Colonic mucosa (tissue), 4 donors: ENCODE measurements around the gene LRRN2. TPM values are rescaled to one million over a fixed set of nuclear protein-coding genes. Genes with fewer than 3 reads are reported as not detected.

Experiments
- DNase-seq: peaks from one replicate; pipeline ENCODE4 v3.0.0-alpha.2; 2020
- H3K27ac ChIP-seq: fragments of 200-600 bp; one replicate; pipeline ENCODE4 v1.8.0; 2021
- H3K27me3 ChIP-seq: fragments of 200-600 bp; one replicate; pipeline ENCODE4 v1.8.0; 2021
- H3K36me3 ChIP-seq: fragments of 200-600 bp; one replicate; pipeline ENCODE4 v1.8.0; 2021
- H3K4me1 ChIP-seq: fragments of 200-600 bp; one replicate; pipeline ENCODE4 v1.8.0; 2021; ENCODE audit warnings: mild to moderate bottlenecking
- H3K4me3 ChIP-seq: fragments of 200-600 bp; one replicate; pipeline ENCODE4 v1.8.0; 2021
- H3K9ac ChIP-seq, 2 donors: one replicate each; pipeline ENCODE4 v1.7.0; 2013; ENCODE audit warnings: control low read depth in 2 of 2, low read depth in 2 of 2, low read length in 2 of 2
- H3K9me3 ChIP-seq: fragments of 200-600 bp; one replicate; pipeline ENCODE4 v1.8.0; 2021
- intact Hi-C: fragments of 100-400 bp; cut with DNase I; formaldehyde crosslinking; loops from one replicate; pipeline ENCODE4 v1.14.1; 2022
- total RNA-seq, 2 donors: library from RNA; stranded (reverse); fragmentation: NEBNext Ultra II Directional in 1 of 2; extraction: Animal tissue kit (Norgen Biotek cat#: 25700) in 1 of 2; gene quantifications; one replicate each; pipeline ENCODE4 v1.2.1, GENCODE V29; 2021
- TF ChIP-seq, protein P1 (sequence below): fragments of 200-600 bp; IDR thresholded peaks from one replicate; pipeline ENCODE4 v1.8.0; 2022; ENCODE audit warnings: antibody characterized with exemption, mild to moderate bottlenecking
- donor health status: healthy.
- donor health status: DM: no; HTN: no; CAD: no.
- donor health status: DM: no; HTN: no; CAD: no.

The LRRN2 gene
- total RNA-seq, 2 donors from 2014 or later = 13.1 to 13.9 TPM

DNA sequence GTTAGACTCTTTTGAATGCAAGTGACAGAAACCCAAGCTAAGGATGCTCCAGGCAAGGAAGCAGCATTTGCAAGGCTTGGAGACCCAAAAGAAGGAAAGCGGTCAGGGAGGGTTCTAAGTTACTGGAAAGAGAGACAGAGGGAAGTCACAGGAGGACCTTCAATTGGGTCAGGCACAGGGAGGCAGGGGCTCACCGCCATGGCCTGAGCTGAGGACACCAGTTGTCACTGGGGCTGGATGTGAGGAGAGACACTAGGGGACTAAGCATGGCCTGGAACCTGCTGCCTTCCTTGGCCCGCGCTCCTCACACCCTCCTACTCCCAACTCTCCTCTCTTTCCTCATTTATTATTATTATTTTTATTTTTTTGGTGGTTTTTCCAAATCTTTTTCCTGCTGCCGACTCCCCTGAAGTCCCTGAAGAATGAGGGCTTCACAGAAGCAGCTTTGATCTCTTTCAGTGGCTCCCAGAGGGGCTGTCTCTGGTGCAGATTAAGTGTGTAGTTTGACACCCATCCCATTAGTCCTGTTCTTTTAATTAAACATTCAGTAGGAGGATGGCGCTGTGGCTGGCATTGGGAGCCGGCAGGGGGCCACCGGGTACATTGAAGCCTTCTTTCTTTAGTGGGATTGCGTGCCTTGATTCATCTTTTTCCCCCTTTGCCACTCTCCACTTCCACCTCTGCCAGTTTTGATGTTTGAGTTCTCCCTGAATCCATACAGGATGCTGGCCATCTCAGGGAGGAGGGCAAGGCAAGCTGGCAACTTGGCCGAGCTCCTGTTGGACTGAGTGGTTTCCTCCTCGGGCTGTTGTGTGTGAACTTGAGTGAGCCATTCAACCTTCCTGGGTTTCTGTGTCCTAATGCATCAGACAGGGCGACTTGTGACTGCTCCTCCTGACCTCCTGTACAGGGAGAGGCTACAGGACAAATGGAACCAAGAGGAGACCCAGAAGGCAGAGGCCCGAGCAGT, 110.0 kb downstream of the LRRN2 start:
- Histone ChIP-seq H3K9me3 (no peaks in the 10 kb centered on the region), H3K36me3 (no peaks in the 10 kb centered on the region), H3K27me3 (no peaks in the 10 kb centered on the region), H3K4me1 (peaks cover 3% of the 10 kb centered on the region), H3K4me3 (no peak overlapping the region), H3K27ac (no peak overlapping the region), H3K9ac (no peak overlapping the region)
- TF ChIP-seq, protein P1, sequence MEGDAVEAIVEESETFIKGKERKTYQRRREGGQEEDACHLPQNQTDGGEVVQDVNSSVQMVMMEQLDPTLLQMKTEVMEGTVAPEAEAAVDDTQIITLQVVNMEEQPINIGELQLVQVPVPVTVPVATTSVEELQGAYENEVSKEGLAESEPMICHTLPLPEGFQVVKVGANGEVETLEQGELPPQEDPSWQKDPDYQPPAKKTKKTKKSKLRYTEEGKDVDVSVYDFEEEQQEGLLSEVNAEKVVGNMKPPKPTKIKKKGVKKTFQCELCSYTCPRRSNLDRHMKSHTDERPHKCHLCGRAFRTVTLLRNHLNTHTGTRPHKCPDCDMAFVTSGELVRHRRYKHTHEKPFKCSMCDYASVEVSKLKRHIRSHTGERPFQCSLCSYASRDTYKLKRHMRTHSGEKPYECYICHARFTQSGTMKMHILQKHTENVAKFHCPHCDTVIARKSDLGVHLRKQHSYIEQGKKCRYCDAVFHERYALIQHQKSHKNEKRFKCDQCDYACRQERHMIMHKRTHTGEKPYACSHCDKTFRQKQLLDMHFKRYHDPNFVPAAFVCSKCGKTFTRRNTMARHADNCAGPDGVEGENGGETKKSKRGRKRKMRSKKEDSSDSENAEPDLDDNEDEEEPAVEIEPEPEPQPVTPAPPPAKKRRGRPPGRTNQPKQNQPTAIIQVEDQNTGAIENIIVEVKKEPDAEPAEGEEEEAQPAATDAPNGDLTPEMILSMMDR = no peak
- intact Hi-C loops = no loop called here
- DNase-seq = no peak

DNA sequence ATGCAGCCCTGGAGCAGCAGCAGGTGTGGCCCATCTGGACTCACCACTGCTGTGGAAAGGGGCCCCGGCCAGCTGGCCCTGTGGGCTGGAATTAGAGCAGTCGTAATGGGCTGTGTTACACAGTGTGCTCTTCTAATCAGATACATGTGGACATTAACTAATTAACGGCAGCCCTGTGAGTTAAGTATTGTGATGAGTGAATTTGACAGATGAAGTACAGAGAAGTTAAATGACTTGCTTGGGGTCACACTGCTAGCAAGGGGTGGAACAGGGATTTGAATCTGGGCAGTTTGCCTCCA, 110.7 kb downstream of the LRRN2 start:
- Histone ChIP-seq H3K9ac (no peak overlapping the region), H3K27me3 (no peaks in the 10 kb centered on the region), H3K4me1 (peaks cover 3% of the 10 kb centered on the region), H3K4me3 (no peak overlapping the region), H3K27ac (no peak overlapping the region), H3K36me3 (no peaks in the 10 kb centered on the region), H3K9me3 (no peaks in the 10 kb centered on the region)
- DNase-seq = no peak
- TF ChIP-seq, protein P1 = no peak
- intact Hi-C loops = no loop called here

DNA sequence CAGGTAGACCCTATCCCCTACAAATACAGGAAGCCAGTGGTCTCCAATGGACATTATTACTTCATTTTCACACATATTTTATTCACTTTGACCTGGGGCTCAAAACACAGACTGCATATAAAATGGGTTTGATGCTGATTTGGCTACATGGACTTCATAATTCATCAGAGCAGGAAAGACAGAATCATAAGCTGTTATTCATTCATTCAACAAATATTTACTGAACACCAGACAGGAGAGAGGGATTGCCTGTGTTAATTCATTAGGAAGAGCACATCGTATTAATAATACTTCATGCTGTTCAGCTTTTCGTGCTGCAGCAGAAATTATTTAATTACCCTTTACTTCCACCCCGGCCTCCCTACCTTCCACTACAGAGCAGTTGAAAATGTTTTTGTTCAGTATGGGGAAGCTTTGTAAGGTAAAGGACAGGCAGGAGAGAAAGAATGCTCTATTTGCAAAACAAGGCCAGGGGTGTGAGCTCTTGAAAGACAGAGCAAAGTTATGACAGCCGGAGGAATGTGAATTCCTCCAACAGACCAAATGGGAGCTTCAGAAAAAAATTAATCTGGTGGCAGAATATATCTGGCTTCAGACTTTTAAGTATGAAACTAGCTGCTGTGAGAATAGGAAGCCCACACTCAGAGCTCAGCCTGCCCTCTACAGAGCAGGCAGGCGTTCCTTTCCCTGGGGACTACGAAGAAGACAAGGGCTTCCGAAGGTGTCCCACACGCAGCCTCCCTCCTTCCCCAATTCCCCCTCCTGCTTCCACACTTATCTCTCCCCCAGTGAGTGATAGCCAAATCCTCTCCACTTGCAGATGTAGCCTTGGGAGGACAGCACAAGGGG, 111.3 kb downstream of the LRRN2 start:
- no peak for DNase-seq
- H3K4me1 ChIP-seq = peaks cover 3% of the 10 kb centered on the region
- no peak overlapping the region for H3K27ac ChIP-seq
- no peak overlapping the region for H3K4me3 ChIP-seq
- intact Hi-C loops = no loop called here
- TF ChIP-seq, protein P1 = no peak
- no peaks in the 10 kb centered on the region for H3K36me3 ChIP-seq
- no peaks in the 10 kb centered on the region for H3K9me3 ChIP-seq
- H3K27me3 ChIP-seq = no peaks in the 10 kb centered on the region
- no peak overlapping the region for H3K9ac ChIP-seq

DNA sequence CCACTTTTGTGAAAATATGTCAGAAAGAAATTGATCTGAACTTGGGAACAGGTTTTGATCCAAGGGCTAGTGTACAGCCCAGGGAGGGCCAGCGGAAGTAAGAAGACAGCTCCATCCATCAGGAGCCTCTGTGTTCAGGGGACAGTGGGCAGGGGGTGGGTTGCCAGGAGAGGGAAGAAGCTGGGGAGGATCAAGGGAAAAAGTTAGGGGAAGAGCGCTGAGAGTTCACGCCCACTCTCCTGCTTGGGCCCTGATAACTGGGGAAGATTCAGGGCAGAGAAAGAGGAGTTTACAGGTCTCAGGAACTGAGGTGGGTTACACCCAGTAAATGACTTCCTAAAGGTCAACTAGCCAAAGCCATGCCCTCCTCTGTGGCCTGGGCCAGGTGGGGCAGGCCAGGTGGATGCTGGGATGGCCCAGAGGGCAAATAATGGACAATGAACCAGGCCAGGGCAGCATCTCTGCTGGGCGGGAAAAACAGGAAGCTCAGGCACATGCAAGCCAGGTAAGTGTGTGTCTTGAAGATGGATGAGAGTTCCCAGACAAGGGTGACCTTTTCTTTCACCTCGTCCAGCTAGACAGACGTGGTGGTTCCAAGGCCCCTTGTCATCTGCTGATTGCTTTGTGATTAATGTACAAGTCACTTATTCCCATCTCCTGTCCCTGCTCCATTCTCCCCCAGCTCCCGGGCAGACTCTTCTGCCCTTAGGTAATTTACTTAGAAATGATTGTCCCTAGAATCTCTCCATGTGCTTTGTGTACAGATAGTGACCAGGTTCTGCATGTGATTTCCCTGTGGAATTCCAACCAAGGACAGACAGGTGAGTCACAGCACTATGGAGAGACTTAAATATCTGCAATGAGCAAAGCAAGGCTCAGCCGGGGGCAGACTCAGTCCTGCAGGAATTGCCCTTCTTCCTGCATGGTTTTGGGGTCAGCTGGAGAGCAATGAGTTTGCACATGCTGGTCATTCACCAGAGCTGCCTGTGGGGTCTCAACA, 112.3 kb downstream of the LRRN2 start:
- no peaks in the 10 kb centered on the region for H3K36me3 ChIP-seq

More for the DNA sequence above, 112.3 kb downstream of the LRRN2 start:
- TF ChIP-seq, protein P1 = no peak
- no peaks in the 10 kb centered on the region for H3K9me3 ChIP-seq
- H3K9ac ChIP-seq = no peak overlapping the region
- H3K4me1 ChIP-seq = peaks cover 2% of the 10 kb centered on the region
- no peak overlapping the region for H3K27ac ChIP-seq
- no peak overlapping the region for H3K4me3 ChIP-seq
- H3K27me3 ChIP-seq = no peaks in the 10 kb centered on the region
- no peak for DNase-seq
- intact Hi-C loops = no loop called here
